BJ (cell line): ENCODE measurements around the gene KLHL29. TPM values are rescaled to one million over a fixed set of nuclear protein-coding genes. Genes with fewer than 3 reads are reported as not detected.

Experiments
- CTCF ChIA-PET: fragments of 350-600 bp; formaldehyde crosslinking; extraction: SDS; loops from one replicate; lab custom pipeline; 2021; ENCODE audit warnings: antibody characterized with exemption, inconsistent platforms; lab: Yijun Ruan, JAX
- POLR2A ChIA-PET: fragments of 300-600 bp; sonication (Branson Sonifier 250); formaldehyde crosslinking; extraction: SDS; loops from one replicate; lab custom pipeline; 2021; ENCODE audit warnings: antibody characterized with exemption; lab: Charles Lee
- DNase-seq: peaks from one replicate; pipeline ENCODE4 v3.0.0-alpha.2; 2011; ENCODE audit warnings: low read depth
- H3K27me3 ChIP-seq: 2 replicates; pipeline ENCODE4 v1.6.0; 2011; ENCODE audit warnings: low read length; ENCODE audit not compliant: control insufficient read depth, insufficient read depth
- H3K36me3 ChIP-seq: 2 replicates; pipeline ENCODE4 v1.5.1; 2011; ENCODE audit warnings: low read length; ENCODE audit not compliant: control insufficient read depth, insufficient read depth
- H3K4me3 ChIP-seq: 2 replicates; pipeline ENCODE4 v1.5.1; 2011; ENCODE audit warnings: low read depth, mild to moderate bottlenecking, control low read depth, low read length
- polyA plus RNA-seq: library from polyadenylated mRNA; depleted of rRNA; stranded (reverse); fragments of >200 nt; gene quantifications from 2 replicates; pipeline ENCODE4 v1.2.3, GENCODE V29; 2011
- TF ChIP-seq, protein P1 (sequence below): IDR thresholded peaks from 2 replicates; pipeline ENCODE4 v1.5.1; 2011; ENCODE audit warnings: low read depth, mild to moderate bottlenecking, control low read depth, inconsistent platforms, low read length, moderate library complexity; ENCODE audit not compliant: insufficient read depth

KLHL29 gene
- polyA plus RNA-seq, 1 experiment, result 10.0 TPM

DNA sequence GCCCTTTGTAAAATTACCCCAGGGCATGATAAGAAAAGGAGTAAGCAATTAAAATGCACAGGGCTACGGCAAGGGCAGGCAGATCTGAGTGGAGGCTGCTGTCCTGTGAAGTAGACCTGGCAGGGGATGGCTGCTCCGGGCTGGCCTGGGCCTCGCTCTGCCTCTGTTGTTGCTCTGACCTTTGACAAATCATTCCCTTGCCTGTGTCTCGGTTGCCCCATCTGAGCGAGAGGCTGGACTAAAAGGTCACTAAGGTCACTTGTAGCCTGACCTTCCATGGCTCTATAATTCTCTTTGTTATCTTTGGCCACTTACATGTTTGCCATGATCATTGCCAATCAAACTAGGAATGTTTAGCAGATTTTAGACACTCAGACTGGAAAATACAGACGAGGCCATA lies 118.1 kb downstream of the KLHL29 start:
- ChIA-PET POLR2A (no interaction called here), CTCF (no interaction called here)
- H3K4me3 ChIP-seq, result no peak overlapping the region
- no peaks in the 10 kb centered on the region for H3K27me3 ChIP-seq
- TF ChIP-seq, protein P1, sequence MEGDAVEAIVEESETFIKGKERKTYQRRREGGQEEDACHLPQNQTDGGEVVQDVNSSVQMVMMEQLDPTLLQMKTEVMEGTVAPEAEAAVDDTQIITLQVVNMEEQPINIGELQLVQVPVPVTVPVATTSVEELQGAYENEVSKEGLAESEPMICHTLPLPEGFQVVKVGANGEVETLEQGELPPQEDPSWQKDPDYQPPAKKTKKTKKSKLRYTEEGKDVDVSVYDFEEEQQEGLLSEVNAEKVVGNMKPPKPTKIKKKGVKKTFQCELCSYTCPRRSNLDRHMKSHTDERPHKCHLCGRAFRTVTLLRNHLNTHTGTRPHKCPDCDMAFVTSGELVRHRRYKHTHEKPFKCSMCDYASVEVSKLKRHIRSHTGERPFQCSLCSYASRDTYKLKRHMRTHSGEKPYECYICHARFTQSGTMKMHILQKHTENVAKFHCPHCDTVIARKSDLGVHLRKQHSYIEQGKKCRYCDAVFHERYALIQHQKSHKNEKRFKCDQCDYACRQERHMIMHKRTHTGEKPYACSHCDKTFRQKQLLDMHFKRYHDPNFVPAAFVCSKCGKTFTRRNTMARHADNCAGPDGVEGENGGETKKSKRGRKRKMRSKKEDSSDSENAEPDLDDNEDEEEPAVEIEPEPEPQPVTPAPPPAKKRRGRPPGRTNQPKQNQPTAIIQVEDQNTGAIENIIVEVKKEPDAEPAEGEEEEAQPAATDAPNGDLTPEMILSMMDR, result no peak
- no peaks in the 10 kb centered on the region for H3K36me3 ChIP-seq
- DNase-seq, result no peak

DNA sequence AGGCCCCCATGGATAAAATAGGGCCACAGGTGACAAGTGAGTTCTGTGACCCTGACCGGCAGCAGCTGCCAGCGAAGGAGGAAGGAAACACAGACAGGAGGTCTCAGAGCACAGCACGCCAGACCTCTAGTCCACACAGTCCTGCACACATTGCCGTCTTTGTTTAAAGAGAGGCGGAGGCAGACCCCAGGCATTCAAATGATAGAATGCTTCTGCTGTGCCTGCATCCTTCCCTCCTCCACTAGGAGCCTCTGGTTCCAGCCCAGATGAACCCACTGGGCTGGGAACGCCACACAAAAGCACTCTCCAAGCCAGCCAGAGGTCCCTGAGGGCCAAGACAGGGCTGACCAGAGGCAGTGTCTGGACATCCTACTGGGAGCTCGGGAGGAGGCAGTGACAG lies 118.7 kb downstream of the KLHL29 start:
- H3K27me3 ChIP-seq, result no peaks in the 10 kb centered on the region
- POLR2A ChIA-PET, result no interaction called here
- DNase-seq, result no peak
- H3K4me3 ChIP-seq, result no peak overlapping the region
- TF ChIP-seq, protein P1, result no peak
- H3K36me3 ChIP-seq, result no peaks in the 10 kb centered on the region
- CTCF ChIA-PET, result no interaction called here

DNA sequence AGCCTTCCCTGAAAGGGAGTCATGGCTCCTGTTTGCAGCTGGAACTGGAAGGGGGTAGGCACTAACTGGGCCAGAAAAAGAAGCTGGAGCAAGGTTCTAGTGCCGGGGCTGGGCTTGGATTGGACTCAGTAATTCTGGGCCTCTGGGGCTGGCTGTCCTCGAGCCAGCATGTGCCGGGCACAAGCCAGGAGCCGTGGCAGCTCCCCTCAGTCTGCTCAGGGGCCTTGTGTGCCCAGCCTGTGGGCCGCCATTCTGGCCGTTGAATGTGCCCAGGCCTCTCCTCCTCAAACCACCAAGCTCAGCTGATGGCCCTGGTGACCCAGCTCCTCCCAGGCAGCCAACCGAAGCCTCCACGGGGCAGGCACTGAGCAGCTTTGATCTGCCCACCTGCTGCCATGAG lies 119.6 kb downstream of the KLHL29 start:
- ChIA-PET POLR2A (no interaction called here), CTCF (interaction anchor here (1.7 kb wide), 1 partner anchor 21 kb away, joined by 5 read pairs; no protein-coding TSS in a partner anchor)
- TF ChIP-seq, protein P1, result no peak
- Histone ChIP-seq H3K36me3 (no peaks in the 10 kb centered on the region), H3K4me3 (no peak overlapping the region), H3K27me3 (no peaks in the 10 kb centered on the region)
- DNase-seq, result no peak

DNA sequence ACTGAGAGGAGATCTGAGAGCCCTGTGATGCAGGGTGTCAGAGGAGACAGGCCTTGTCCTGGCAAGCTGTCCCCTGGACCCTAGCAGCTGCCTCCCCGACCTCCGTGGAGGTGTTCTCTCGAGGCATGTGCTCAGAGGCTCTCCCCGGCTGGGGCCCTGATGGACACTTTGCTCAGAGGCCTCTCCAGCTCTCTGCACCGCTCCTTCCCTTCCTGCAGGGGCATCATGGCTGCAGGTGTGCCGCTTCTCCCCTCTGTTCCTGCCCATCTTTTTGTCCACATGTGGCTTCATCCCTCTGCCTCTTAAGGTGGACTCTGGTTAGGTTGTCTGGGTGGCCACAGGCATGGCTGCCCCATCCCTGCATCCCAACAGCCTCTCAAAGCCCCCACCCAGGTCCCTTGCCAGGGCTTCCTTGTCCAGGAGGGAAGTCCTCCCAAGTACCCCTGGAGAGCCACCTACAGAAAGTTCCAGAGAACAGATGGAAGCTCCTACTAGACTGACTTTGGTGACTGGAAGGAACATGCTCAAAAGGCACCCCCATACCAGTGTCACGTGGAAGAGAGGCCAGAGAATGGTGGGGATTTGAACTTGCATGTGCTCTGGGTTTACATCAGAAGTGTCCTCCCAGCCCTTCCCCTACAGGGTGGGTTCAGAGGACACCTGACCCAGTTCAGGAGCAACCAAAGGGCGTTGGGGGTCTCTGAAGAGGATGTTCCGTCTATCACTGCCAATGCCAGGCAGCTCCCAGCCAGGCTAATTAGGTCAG lies 120.4 kb downstream of the KLHL29 start:
- H3K36me3 ChIP-seq, result no peaks in the 10 kb centered on the region
- DNase-seq, result no peak
- POLR2A ChIA-PET, result no interaction called here
- no peak overlapping the region for H3K4me3 ChIP-seq
- no peaks in the 10 kb centered on the region for H3K27me3 ChIP-seq
- TF ChIP-seq, protein P1, result no peak
- CTCF ChIA-PET, result interaction anchor here (1.7 kb wide), 1 partner anchor 20 kb away, joined by 5 read pairs; no protein-coding TSS in a partner anchor

DNA sequence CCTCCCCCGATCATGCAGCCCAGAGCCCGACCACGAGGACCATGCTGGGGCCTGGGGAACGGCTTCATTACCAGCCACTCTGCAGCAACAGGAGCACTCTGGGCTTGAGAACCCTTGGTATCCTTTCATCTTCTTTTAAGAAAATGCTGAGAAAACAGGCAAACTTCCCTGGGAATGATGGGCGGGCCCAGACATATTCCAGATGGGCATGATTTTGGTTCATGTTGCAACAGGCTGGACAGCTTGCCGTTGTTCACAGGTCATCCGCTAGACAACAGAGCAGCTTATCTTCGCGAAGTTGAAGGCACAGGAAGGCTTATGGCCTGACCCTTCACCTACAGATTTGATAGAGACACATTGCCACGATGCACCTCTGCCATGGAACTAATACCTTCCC lies 121.0 kb downstream of the KLHL29 start:
- no peaks in the 10 kb centered on the region for H3K36me3 ChIP-seq
- TF ChIP-seq, protein P1, result no peak
- DNase-seq, result no peak
- ChIA-PET POLR2A (no interaction called here), CTCF (interaction anchor here (1.7 kb wide), 1 partner anchor 20 kb away, joined by 5 read pairs; no protein-coding TSS in a partner anchor)
- no peak overlapping the region for H3K4me3 ChIP-seq
- no peaks in the 10 kb centered on the region for H3K27me3 ChIP-seq
